ENCODE results near the gene NCOA3. TPM values are rescaled to one million over a fixed set of nuclear protein-coding genes. Genes with fewer than 3 reads are reported as not detected.

NCOA3 gene
- polyA plus RNA-seq, 1 of the 3 experiments (the other 2 are of a cell fraction) = 5.8 TPM

DNA sequence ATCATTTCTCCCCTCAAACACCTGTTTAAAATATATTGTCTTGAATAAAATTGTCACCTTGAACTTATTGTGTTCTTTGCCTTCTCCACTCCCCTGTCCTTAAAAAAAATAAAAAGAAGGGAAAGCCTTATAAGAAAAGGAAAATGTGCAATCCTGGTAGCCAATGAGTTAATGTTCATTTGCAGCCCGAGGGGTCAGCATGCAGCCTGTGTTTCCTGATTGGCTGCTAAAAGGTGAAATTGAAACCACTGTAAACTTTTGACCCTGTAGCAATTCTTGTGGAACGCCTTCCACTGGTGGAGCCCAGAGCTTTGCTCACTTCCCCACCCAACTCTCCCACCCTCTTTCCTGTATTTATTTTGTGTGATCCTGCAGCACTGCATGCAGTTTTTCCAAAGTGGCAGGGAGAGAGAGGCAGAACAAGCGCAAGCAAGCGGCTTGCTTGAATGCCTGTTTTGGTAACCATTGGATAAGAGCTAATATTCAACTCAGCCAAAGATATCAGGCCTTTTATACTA is 74.9 kb downstream of the NCOA3 start:
- Histone ChIP-seq H3K27me3 (ENCODE audit: insufficient read depth) (no peaks in the 10 kb centered on the region), H3F3A (replicated peaks; ENCODE audit: insufficient read depth) (peaks cover 11% of the 10 kb centered on the region), H3K4me1 (ENCODE audit: control insufficient read depth in 1 of 2, insufficient read depth in 2 of 2, low read depth in 1 of 2, low read length in 1 of 2) (peaks cover 41 to 43% of the 10 kb centered on the region in 2 experiments), H3K27ac (ENCODE audit: low read depth in 2 of 2, low read length in 1 of 2) (peak overlapping the region; percentile 44 to 95), H2AFZ (ENCODE audit: low read depth) (no peak overlapping the region; the same call in 1 of the 2 replicates), H4K20me1 (ENCODE audit: insufficient read depth) (no peaks in the 10 kb centered on the region), H3K4me3 (ENCODE audit: low read depth in 2 of 2, low read length in 1 of 2) (peak overlapping the region in 1 of 2 experiments; percentile 21; a peak in 1 of 4 replicates), H3K4me2 (peak overlapping the region; percentile 54), H3K9me2 (no peaks in the 10 kb centered on the region), H3K9ac (no peak overlapping the region), H3K9me3 (0 out of 2 replicates have a peak, but pooled peaks cover 7% of the 10 kb centered on the region), H3K79me2 (ENCODE audit: insufficient read depth) (peaks cover 44% of the 10 kb centered on the region), H3K36me3 (replicated peaks in 1 of 2; ENCODE audit: control insufficient read depth in 1 of 2, insufficient read depth in 2 of 2, low read length in 1 of 2) (peaks cover 0 to 7% of the 10 kb centered on the region in 2 experiments)
- DNase-seq = peak; percentile 72
- 13% methylated on average over 4 of the region's 4 CpGs for WGBS (ENCODE audit: low lambda C conversion rate)
- TF ChIP-seq RAD21 (IDR thresholded peaks at IDR 0.05; ENCODE audit: low read length) = peak; percentile 18; the same call in 1 of the 2 replicates
- peak in 1 of 2 experiments; percentile 48; a peak in 1 of 4 replicates for TF ChIP-seq EP300 (IDR thresholded peaks at IDR 0.05; ENCODE audit: borderline replicate concordance in 1 of 2, low read depth in 1 of 2, low read length in 1 of 2)
- TF ChIP-seq RXRA (IDR thresholded peaks at IDR 0.05; ENCODE audit: borderline replicate concordance, low read depth) = peak; percentile 98
- TF ChIP-seq TCF12 (IDR thresholded peaks at IDR 0.05) = no peak; the same call in 1 of the 2 replicates
- TF ChIP-seq NFIC (IDR thresholded peaks at IDR 0.05; ENCODE audit: borderline replicate concordance) = no peak
- TF ChIP-seq MXI1 (IDR thresholded peaks at IDR 0.05; ENCODE audit: low read depth, low read length) = peak; percentile 45; the same call in 1 of the 2 replicates
- TF ChIP-seq, protein P1, sequence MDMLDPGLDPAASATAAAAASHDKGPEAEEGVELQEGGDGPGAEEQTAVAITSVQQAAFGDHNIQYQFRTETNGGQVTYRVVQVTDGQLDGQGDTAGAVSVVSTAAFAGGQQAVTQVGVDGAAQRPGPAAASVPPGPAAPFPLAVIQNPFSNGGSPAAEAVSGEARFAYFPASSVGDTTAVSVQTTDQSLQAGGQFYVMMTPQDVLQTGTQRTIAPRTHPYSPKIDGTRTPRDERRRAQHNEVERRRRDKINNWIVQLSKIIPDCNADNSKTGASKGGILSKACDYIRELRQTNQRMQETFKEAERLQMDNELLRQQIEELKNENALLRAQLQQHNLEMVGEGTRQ (IDR thresholded peaks at IDR 0.05; ENCODE audit: borderline replicate concordance, low read depth, low read length) = no peak
- TF ChIP-seq CHD2 (IDR thresholded peaks at IDR 0.05; ENCODE audit: low read length, partially characterized antibody) = peak; percentile 49
- TF ChIP-seq, protein P2, sequence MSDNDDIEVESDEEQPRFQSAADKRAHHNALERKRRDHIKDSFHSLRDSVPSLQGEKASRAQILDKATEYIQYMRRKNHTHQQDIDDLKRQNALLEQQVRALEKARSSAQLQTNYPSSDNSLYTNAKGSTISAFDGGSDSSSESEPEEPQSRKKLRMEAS (IDR thresholded peaks at IDR 0.05; ENCODE audit: low read depth) = peak; percentile 63; the same call in 1 of the 2 replicates
- no peak for TF ChIP-seq GABPA (IDR thresholded peaks at IDR 0.05; ENCODE audit: low read depth)
- peak; percentile 14; the same call in 1 of the 2 replicates for TF ChIP-seq FOXJ3 (CRISPR knock-in tag; IDR thresholded peaks at IDR 0.05)
- TF ChIP-seq, protein P3, sequence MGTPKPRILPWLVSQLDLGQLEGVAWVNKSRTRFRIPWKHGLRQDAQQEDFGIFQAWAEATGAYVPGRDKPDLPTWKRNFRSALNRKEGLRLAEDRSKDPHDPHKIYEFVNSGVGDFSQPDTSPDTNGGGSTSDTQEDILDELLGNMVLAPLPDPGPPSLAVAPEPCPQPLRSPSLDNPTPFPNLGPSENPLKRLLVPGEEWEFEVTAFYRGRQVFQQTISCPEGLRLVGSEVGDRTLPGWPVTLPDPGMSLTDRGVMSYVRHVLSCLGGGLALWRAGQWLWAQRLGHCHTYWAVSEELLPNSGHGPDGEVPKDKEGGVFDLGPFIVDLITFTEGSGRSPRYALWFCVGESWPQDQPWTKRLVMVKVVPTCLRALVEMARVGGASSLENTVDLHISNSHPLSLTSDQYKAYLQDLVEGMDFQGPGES (IDR thresholded peaks at IDR 0.05; ENCODE audit: low read depth, low read length) = peak; percentile 20; the same call in 1 of the 2 replicates
- TF ChIP-seq SIN3A (IDR thresholded peaks at IDR 0.05; ENCODE audit: borderline replicate concordance, low read depth, low read length) = 0 out of 2 replicates have a peak, but pooled peaks have one; percentile 20
- TF ChIP-seq ELF1 (IDR thresholded peaks at IDR 0.05) = no peak
- 0 out of 2 replicates have a peak, but pooled peaks have one; percentile 34 for TF ChIP-seq POLR2AphosphoS5 (IDR thresholded peaks at IDR 0.05; ENCODE audit: low read depth, low read length)
- TF ChIP-seq RFX5 (IDR thresholded peaks at IDR 0.05; ENCODE audit: low read length) = peak; percentile 75
- POLR2A ChIA-PET = no interaction called here
- CTCF ChIA-PET = interaction anchor here (1.2 to 3.6 kb wide), 3 partner anchors 19 to 74 kb away, joined by 3 to 13 read pairs (median 12); partner anchors contain the start of gene NCOA3

Measured in SK-N-SH (cell line).